Activated B cell treated with CpG ODN at 0.5 μM for 24 hours (primary cell): ENCODE measurements around the gene ANXA6. TPM values are rescaled to one million over a fixed set of nuclear protein-coding genes. Genes with fewer than 3 reads are reported as not detected.

ENCODE experiments used
- ATAC-seq: fragments of 200-7000 bp; cut with Tn5 transposase; one replicate; pipeline ENCODE4 v1.10.0; 2021; ENCODE audit warnings: low read depth, mild to moderate bottlenecking, moderate library complexity
- CTCF ChIA-PET: fragments of 350-600 bp; sonication (Branson Sonifier 250); formaldehyde crosslinking; loops from one replicate; lab custom pipeline; 2021; ENCODE audit warnings: antibody characterized with exemption; lab: Charles Lee
- POLR2A ChIA-PET: fragments of 350-600 bp; sonication (Branson Sonifier 250); formaldehyde crosslinking; loops from one replicate; lab custom pipeline; 2021; ENCODE audit warnings: antibody characterized with exemption; lab: Charles Lee
- DNase-seq: peaks from one replicate; pipeline ENCODE4 v3.0.0; 2022
- H3K27ac Mint-ChIP-seq: one replicate; pipeline ENCODE4 v1.8.0; 2020; ENCODE audit warnings: mixed read lengths
- H3K27me3 Mint-ChIP-seq: one replicate; pipeline ENCODE4 v1.8.0; 2021; ENCODE audit warnings: mixed read lengths
- H3K36me3 Mint-ChIP-seq: one replicate; pipeline ENCODE4 v1.8.0; 2021; ENCODE audit warnings: low read depth, mixed read lengths
- H3K4me1 Mint-ChIP-seq: one replicate; pipeline ENCODE4 v1.8.0; 2021; ENCODE audit warnings: mixed read lengths
- H3K4me3 Mint-ChIP-seq: one replicate; pipeline ENCODE4 v1.8.0; 2020; ENCODE audit warnings: mild to moderate bottlenecking, mixed read lengths
- H3K9me3 Mint-ChIP-seq: one replicate; pipeline ENCODE4 v1.8.0; 2020; ENCODE audit warnings: mixed read lengths
- intact Hi-C: fragments of 100-400 bp; cut with micrococcal nuclease; formaldehyde crosslinking; loops from one replicate; pipeline ENCODE4 v1.15.1; 2024
- total RNA-seq: library from RNA; stranded (reverse); gene quantifications from 2 replicates; pipeline ENCODE4 v1.2.3, GENCODE V29; 2022
- TF ChIP-seq, protein P1 (sequence below): fragments of 200-600 bp; IDR thresholded peaks from one replicate; pipeline ENCODE4 v1.8.0; 2022; ENCODE audit warnings: antibody characterized with exemption, mild to moderate bottlenecking

The ANXA6 gene
- total RNA-seq, 1 donor from 2014 or later, result 367 TPM

DNA sequence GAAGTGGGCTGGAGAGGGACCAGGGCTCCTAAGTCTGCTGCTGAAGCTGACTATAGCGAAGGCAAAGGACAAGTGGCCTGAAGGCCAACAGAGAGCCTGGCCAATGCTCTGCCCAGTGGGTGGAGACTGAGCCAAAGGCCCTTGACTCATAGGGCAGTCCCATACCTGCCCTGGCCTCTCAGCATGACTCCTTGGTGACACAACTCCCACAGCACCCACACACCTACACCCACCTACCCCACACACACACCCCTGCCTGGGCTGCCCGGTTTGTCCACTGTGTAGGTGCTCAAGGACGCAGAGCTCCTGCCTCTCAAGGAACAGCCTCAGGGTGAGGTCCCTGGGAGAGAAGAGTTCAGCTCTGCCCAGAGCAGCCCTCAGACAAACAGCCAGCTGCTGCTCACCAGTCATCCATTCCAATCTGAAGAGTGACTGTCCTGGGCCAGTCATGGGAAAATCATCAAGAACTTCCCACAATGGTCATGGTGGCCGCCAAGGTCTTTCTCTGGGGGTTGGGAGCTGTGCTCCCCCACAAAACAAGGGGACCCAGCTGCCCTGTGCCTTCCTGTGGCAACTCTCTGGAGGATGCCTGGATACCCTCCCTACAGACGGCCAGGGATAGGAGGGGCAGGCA is 81.8 kb downstream of the ANXA6 start:
- ChIA-PET CTCF (interaction anchor here (1.0 to 2.4 kb wide), 6 partner anchors 10 to 41 kb away, joined by 3 to 9 read pairs (median 3); no protein-coding TSS in a partner anchor), POLR2A (interaction anchor here (0.6 to 7.0 kb wide), 8 partner anchors 9 to 87 kb away, joined by 3 to 90 read pairs (median 4); no protein-coding TSS in a partner anchor)
- no peak for DNase-seq
- H3K4me3 Mint-ChIP-seq, result peak overlapping the region; percentile 93
- peaks cover 96% of the 10 kb centered on the region for H3K4me1 Mint-ChIP-seq
- peak overlapping the region; percentile 94 for H3K27ac Mint-ChIP-seq
- ATAC-seq, result no peak
- no peaks in the 10 kb centered on the region for H3K27me3 Mint-ChIP-seq
- H3K9me3 Mint-ChIP-seq, result no peaks in the 10 kb centered on the region
- peaks cover 87% of the 10 kb centered on the region for H3K36me3 Mint-ChIP-seq
- TF ChIP-seq, protein P1, sequence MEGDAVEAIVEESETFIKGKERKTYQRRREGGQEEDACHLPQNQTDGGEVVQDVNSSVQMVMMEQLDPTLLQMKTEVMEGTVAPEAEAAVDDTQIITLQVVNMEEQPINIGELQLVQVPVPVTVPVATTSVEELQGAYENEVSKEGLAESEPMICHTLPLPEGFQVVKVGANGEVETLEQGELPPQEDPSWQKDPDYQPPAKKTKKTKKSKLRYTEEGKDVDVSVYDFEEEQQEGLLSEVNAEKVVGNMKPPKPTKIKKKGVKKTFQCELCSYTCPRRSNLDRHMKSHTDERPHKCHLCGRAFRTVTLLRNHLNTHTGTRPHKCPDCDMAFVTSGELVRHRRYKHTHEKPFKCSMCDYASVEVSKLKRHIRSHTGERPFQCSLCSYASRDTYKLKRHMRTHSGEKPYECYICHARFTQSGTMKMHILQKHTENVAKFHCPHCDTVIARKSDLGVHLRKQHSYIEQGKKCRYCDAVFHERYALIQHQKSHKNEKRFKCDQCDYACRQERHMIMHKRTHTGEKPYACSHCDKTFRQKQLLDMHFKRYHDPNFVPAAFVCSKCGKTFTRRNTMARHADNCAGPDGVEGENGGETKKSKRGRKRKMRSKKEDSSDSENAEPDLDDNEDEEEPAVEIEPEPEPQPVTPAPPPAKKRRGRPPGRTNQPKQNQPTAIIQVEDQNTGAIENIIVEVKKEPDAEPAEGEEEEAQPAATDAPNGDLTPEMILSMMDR, result no peak
- intact Hi-C loops, result no loop called here

DNA sequence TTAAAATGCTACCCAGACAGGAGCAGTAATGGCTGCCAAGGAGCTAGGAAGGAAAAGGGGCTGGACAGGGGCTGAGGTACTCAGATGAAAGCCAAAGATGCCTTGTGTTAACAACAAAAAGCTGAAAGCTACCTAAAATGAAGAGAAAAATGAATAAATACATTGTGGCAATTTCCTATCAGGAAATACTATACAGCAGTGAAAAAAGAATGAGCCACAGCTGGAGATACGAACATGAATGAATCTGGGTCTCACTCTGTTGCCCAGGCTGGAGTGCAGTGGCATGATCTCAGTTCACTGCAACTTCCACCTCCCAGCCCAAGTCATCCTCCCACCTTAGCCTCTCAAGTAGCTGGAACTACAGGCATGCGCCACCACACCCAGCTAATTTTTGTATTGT is 83.0 kb downstream of the ANXA6 start:
- Mint-ChIP-seq H3K4me3 (no peak overlapping the region), H3K9me3 (no peaks in the 10 kb centered on the region), H3K27ac (peak overlapping the region; percentile 94), H3K36me3 (peaks cover 89% of the 10 kb centered on the region), H3K4me1 (peaks cover 99% of the 10 kb centered on the region), H3K27me3 (no peaks in the 10 kb centered on the region)
- CTCF ChIA-PET, result interaction anchor here (1.0 to 1.7 kb wide), 2 partner anchors 23 to 40 kb away, joined by 8 to 9 read pairs; no protein-coding TSS in a partner anchor
- intact Hi-C loops, result no loop called here
- ATAC-seq (no peak), DNase-seq (no peak)
- TF ChIP-seq, protein P1, result no peak
- POLR2A ChIA-PET, result interaction anchor here (0.6 to 11.3 kb wide), 8 partner anchors 8 to 152 kb away, joined by 3 to 242 read pairs (median 6); partner anchors contain the start of gene TNIP1

- H3K27me3 Mint-ChIP-seq, result no peaks in the 10 kb centered on the region
- ATAC-seq (no peak), DNase-seq (no peak)
- POLR2A ChIA-PET, result interaction anchor here (0.7 to 11.3 kb wide), 3 partner anchors 9 to 20 kb away, joined by 4 to 242 read pairs (median 34); partner anchors contain the start of gene TNIP1
- intact Hi-C loops, result no loop called here
- CTCF ChIA-PET, result no interaction called here
- peaks cover 99% of the 10 kb centered on the region for H3K4me1 Mint-ChIP-seq
- peaks cover 89% of the 10 kb centered on the region for H3K36me3 Mint-ChIP-seq
- no peak overlapping the region for H3K4me3 Mint-ChIP-seq
- peak overlapping the region; percentile 65 for H3K27ac Mint-ChIP-seq
- TF ChIP-seq, protein P1, result no peak
- no peaks in the 10 kb centered on the region for H3K9me3 Mint-ChIP-seq
Measured at GRCh38 chr5:151073280-151073679, 84.3 kb downstream of the ANXA6 start.

DNA sequence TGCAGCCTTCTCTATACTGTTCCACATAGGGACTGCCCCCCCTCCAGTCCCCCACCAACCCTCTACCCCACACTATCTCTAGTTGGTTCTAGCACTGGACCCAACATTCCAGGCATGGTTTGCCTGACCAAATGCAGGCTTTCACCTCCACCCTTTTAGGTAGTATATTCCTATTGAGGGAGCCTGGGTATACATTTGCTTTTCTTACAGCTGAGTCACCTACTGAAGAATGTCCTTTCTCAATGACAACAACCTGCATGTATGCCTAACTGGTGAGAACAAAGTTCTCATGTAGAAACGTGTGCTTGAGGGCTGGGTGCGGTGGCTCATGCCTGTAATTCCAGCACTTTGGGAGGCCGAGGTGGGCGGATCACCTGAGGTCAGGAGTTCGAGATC is 85.0 kb downstream of the ANXA6 start:
- Mint-ChIP-seq H3K9me3 (no peaks in the 10 kb centered on the region), H3K27me3 (no peaks in the 10 kb centered on the region), H3K36me3 (peaks cover 89% of the 10 kb centered on the region), H3K4me3 (no peak overlapping the region), H3K27ac (peak overlapping the region; percentile 66), H3K4me1 (peaks cover 99% of the 10 kb centered on the region)
- intact Hi-C loops, result no loop called here
- POLR2A ChIA-PET, result interaction anchor here (3.7 to 11.3 kb wide), 2 partner anchors 9 to 13 kb away, joined by 34 to 242 read pairs; partner anchors contain the start of gene TNIP1
- TF ChIP-seq, protein P1, result no peak
- DNase-seq, result no peak
- ATAC-seq, result no peak
- CTCF ChIA-PET, result interaction anchor here (1.7 kb wide), 1 partner anchor 21 kb away, joined by 5 read pairs; no protein-coding TSS in a partner anchor
